ENCODE results near the gene ADAM10. TPM values are rescaled to one million over a fixed set of nuclear protein-coding genes. Genes with fewer than 3 reads are reported as not detected.

The ADAM10 gene
- total RNA-seq, 6 donors from 2014 or later = 64.5 to 139 (median 93.5) TPM

DNA sequence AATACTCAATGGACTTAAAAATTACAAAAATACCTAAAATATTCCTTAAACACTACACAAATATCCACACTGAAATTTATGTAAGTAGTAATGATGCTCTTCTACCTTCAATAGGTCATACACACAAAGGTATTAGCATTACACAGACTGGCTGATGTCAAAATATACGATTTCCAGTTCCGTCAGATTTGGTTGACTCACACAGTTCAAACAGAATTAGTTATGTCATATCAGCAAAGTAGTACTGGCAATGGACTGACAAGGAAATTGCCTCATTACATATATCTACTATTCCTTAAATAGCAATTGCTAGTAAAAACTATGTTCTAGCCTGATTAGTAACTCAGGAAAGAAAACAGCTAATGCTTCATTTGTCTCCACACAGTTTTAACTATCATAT lies 70.8 kb downstream of the ADAM10 start:
- Histone ChIP-seq H3K27me3 (no peaks in the 10 kb centered on the region), H3K27ac (no peak overlapping the region), H3K9me3 (no peaks in the 10 kb centered on the region), H3K4me3 (no peak overlapping the region), H3K4me1 (no peaks in the 10 kb centered on the region), H3K36me3 (peaks cover 0 to 12% (median 0%) of the 10 kb centered on the region in 4 donors)
- no peak for TF ChIP-seq EP300 (IDR thresholded peaks at IDR 0.05)
- TF ChIP-seq POLR2A (IDR thresholded peaks at IDR 0.05) = no peak
- TF ChIP-seq, protein P1, sequence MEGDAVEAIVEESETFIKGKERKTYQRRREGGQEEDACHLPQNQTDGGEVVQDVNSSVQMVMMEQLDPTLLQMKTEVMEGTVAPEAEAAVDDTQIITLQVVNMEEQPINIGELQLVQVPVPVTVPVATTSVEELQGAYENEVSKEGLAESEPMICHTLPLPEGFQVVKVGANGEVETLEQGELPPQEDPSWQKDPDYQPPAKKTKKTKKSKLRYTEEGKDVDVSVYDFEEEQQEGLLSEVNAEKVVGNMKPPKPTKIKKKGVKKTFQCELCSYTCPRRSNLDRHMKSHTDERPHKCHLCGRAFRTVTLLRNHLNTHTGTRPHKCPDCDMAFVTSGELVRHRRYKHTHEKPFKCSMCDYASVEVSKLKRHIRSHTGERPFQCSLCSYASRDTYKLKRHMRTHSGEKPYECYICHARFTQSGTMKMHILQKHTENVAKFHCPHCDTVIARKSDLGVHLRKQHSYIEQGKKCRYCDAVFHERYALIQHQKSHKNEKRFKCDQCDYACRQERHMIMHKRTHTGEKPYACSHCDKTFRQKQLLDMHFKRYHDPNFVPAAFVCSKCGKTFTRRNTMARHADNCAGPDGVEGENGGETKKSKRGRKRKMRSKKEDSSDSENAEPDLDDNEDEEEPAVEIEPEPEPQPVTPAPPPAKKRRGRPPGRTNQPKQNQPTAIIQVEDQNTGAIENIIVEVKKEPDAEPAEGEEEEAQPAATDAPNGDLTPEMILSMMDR (IDR thresholded peaks at IDR 0.05) = no peak
- TF ChIP-seq POLR2AphosphoS5 (IDR thresholded peaks at IDR 0.05) = no peak
- DNase-seq (no peak), ATAC-seq (ENCODE audit: low FRiP score in 2 of 2) (no peak)
- WGBS, 2 donors = 68 to 82% methylated on average over 2 of the region's 2 CpGs

DNA sequence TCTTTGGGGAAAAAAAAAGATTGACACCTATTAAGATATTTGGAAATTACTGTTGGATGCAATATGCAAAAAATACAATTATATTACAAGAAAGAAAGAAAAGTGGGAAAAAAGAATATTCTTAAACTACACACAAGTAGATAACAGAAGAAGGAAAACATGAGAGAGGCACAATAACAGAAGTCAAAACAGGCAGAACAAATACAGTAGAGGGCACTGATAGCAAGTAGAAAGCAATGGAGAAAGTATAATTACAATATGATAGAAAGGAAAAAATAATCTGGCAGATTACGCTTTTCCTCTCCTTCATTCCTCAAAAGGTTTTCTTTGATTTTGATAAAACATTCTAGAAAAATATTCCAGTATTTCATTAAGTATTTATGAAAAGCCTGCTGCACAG lies 72.1 kb downstream of the ADAM10 start:
- ATAC-seq (ENCODE audit: low FRiP score in 2 of 2) (no peak), DNase-seq (no peak)
- H3K36me3 ChIP-seq = peaks cover 0 to 12% (median 0%) of the 10 kb centered on the region in 4 donors
- 82 to 87% methylated on average over 1 of the region's 1 CpG for WGBS, 2 donors
- H3K4me1 ChIP-seq = no peaks in the 10 kb centered on the region
- H3K4me3 ChIP-seq = no peak overlapping the region
- H3K27ac ChIP-seq = no peak overlapping the region
- H3K27me3 ChIP-seq = no peaks in the 10 kb centered on the region
- TF ChIP-seq, protein P1 (IDR thresholded peaks at IDR 0.05) = no peak
- TF ChIP-seq EP300 (IDR thresholded peaks at IDR 0.05) (no peak), POLR2A (IDR thresholded peaks at IDR 0.05) (no peak), POLR2AphosphoS5 (IDR thresholded peaks at IDR 0.05) (no peak)
- H3K9me3 ChIP-seq = no peaks in the 10 kb centered on the region

DNA sequence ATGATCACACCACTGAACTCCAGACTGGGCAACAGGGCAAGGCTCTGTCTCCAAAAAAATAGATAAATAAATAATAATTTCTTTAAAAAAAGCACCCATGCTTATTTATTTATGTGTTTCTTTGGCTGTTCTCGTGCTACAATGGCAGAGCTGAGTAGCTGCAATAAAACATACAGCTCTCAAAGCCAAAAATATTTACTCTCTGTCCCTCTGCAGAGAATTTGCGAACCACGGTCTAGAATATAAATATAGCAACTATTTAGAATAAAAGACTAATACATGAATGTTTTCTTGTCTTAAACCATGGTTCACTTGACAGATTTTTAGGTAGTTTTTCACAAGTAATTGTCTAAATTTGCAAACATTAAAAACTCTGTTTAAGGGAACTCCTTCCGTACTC lies 72.7 kb downstream of the ADAM10 start:
- TF ChIP-seq POLR2A (IDR thresholded peaks at IDR 0.05) (no peak), EP300 (IDR thresholded peaks at IDR 0.05) (no peak), POLR2AphosphoS5 (IDR thresholded peaks at IDR 0.05) (no peak)
- TF ChIP-seq, protein P1 (IDR thresholded peaks at IDR 0.05) = no peak
- Histone ChIP-seq H3K4me3 (no peak overlapping the region), H3K9me3 (no peaks in the 10 kb centered on the region), H3K4me1 (no peaks in the 10 kb centered on the region), H3K27me3 (no peaks in the 10 kb centered on the region), H3K36me3 (peaks cover 0 to 12% (median 0%) of the 10 kb centered on the region in 4 donors), H3K27ac (no peak overlapping the region)
- 92% methylated on average over 4 of the region's 4 CpGs for WGBS, 2 donors
- ATAC-seq (ENCODE audit: low FRiP score in 2 of 2) (no peak), DNase-seq (no peak)

DNA sequence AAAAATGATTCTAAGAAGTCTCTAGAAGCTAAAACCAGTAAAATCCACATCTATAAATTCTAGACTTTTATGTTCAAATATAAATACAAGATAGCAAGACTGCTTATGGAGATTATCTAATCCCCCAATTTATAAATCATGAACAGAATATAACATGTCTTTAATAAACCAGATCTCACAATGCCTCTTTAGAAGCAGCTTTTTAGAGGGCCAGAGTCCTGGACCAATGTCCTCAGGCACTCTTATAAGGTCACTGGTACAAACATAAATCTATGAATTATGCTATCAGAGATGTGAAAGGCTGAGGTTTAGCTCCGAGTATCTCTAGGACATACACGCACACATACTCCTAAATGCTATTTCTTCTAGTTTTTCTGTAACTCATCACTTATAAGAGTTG lies 78.3 kb downstream of the ADAM10 start:
- no peak for DNase-seq
- ATAC-seq (ENCODE audit: low FRiP score in 2 of 2) = no peak
- Histone ChIP-seq H3K36me3 (peaks cover 0 to 5% (median 0%) of the 10 kb centered on the region in 4 donors), H3K4me1 (peaks cover 0 to 5% (median 0%) of the 10 kb centered on the region in 4 donors), H3K4me3 (no peak overlapping the region), H3K27me3 (no peaks in the 10 kb centered on the region), H3K27ac (no peak overlapping the region), H3K9me3 (no peaks in the 10 kb centered on the region)
- WGBS, 2 donors = 98% methylated on average over 2 of the region's 2 CpGs
- TF ChIP-seq, protein P1 (IDR thresholded peaks at IDR 0.05) = no peak
- TF ChIP-seq POLR2AphosphoS5 (IDR thresholded peaks at IDR 0.05) (no peak), POLR2A (IDR thresholded peaks at IDR 0.05) (no peak), EP300 (IDR thresholded peaks at IDR 0.05) (no peak)

DNA sequence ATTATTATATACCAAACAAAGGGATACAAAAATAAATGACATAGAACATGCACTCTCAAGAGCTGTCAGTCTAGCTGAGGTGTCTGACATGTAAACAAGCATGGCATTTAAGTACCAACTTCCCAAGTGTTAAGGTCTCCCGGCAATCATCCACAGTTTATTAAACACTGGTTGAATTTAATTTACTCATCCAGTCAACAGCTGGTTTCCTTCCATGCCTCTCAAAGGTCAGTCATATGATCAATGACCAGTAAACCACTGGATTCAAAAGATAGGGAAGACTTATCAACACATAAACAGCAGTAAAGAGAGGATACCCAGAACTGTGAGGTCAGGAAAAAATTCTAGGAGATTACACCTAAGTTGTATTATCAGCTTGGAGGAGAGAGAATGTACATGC lies 80.4 kb downstream of the ADAM10 start:
- ATAC-seq (ENCODE audit: low FRiP score in 2 of 2) (no peak), DNase-seq (no peak)
- no peaks in the 10 kb centered on the region for H3K9me3 ChIP-seq
- peaks cover 0 to 5% (median 0%) of the 10 kb centered on the region in 4 donors for H3K4me1 ChIP-seq
- H3K4me3 ChIP-seq = no peak overlapping the region
- H3K27me3 ChIP-seq = no peaks in the 10 kb centered on the region
- 25 to 32% methylated on average over 1 of the region's 1 CpG for WGBS, 2 donors
- TF ChIP-seq, protein P1 (IDR thresholded peaks at IDR 0.05) = no peak
- TF ChIP-seq POLR2AphosphoS5 (IDR thresholded peaks at IDR 0.05) (no peak), EP300 (IDR thresholded peaks at IDR 0.05) (no peak), POLR2A (IDR thresholded peaks at IDR 0.05) (no peak)
- no peak overlapping the region for H3K27ac ChIP-seq
- peaks cover 0 to 2% (median 0%) of the 10 kb centered on the region in 4 donors for H3K36me3 ChIP-seq
